ENCODE data around the gene UBA1.
"Not testable (repeated sequence)": the region's sequence is repeated elsewhere in the genome, so short reads cannot be mapped to it uniquely, and the experiment has no call there.

The UBA1 gene

GRCh38 chrX:47230136-47230868, 36.7 kb downstream of the UBA1 start:
- DNase-seq (ENCODE audit: low spot score): no peak

- DNase-seq (ENCODE audit: low spot score): no peak
Measured at GRCh38 chrX:47231167-47231566, 37.5 kb downstream of the UBA1 start.

- DNase-seq (ENCODE audit: low spot score): no peak
Measured at GRCh38 chrX:47232197-47232802, 38.7 kb downstream of the UBA1 start.

GRCh38 chrX:47232803-47233332, 39.2 kb downstream of the UBA1 start, which contains the start of gene USP11:
TSS of gene USP11 (plus strand) at chrX:47233009. CDS start at chrX:47233044, 35 bp downstream.
- DNase-seq (ENCODE audit: low spot score): peak; percentile 81

GRCh38 chrX:47233333-47234113, 39.9 kb downstream of the UBA1 start:
- DNase-seq (ENCODE audit: low spot score): peak; percentile 99

- no peak for DNase-seq (ENCODE audit: low spot score)
Measured at GRCh38 chrX:47234583-47234982, 41.0 kb downstream of the UBA1 start.

GRCh38 chrX:47235691-47236103, 42.1 kb downstream of the UBA1 start:
- DNase-seq (ENCODE audit: low spot score): no peak

- no peak for DNase-seq (ENCODE audit: low spot score)
Measured at GRCh38 chrX:47239199-47239598, 45.6 kb downstream of the UBA1 start.

- no peak for DNase-seq (ENCODE audit: low spot score)
Measured at GRCh38 chrX:47239898-47240545, 46.4 kb downstream of the UBA1 start.

- no peak for DNase-seq (ENCODE audit: low spot score)
Measured at GRCh38 chrX:47240619-47241018, 47.0 kb downstream of the UBA1 start.

- no peak for DNase-seq (ENCODE audit: low spot score)
Measured at GRCh38 chrX:47241201-47242011, 47.8 kb downstream of the UBA1 start.

- DNase-seq (ENCODE audit: low spot score): no peak
Measured at GRCh38 chrX:47242321-47242720, 48.7 kb downstream of the UBA1 start.

GRCh38 chrX:47243351-47243750, 49.7 kb downstream of the UBA1 start:
- no peak for DNase-seq (ENCODE audit: low spot score)

- DNase-seq (ENCODE audit: low spot score): no peak
Measured at GRCh38 chrX:47244676-47245075, 51.0 kb downstream of the UBA1 start.

GRCh38 chrX:47245156-47245555, 51.5 kb downstream of the UBA1 start:
- no peak for DNase-seq (ENCODE audit: low spot score)

GRCh38 chrX:47247206-47247998, 53.8 kb downstream of the UBA1 start:
- DNase-seq (ENCODE audit: low spot score): no peak

GRCh38 chrX:47247999-47248320, 54.3 kb downstream of the UBA1 start:
- DNase-seq (ENCODE audit: low spot score): no peak

- no peak for DNase-seq (ENCODE audit: low spot score)
Measured at GRCh38 chrX:47248576-47248975, 54.9 kb downstream of the UBA1 start.

GRCh38 chrX:47250017-47250347, 56.4 kb downstream of the UBA1 start:
- DNase-seq (ENCODE audit: low spot score): no peak

GRCh38 chrX:47257620-47258019, 64.0 kb downstream of the UBA1 start:
- not testable (repeated sequence) for DNase-seq (ENCODE audit: low spot score)
